ENCODE results near the gene SLC7A10. TPM values are rescaled to one million over a fixed set of nuclear protein-coding genes. Genes with fewer than 3 reads are reported as not detected.

SLC7A10 gene
- total RNA-seq, 3 donors from 2014 or later: 6.9 to 8.8 TPM; not detected in 1

- Histone ChIP-seq H3K4me1 (no peaks in the 10 kb centered on the region), H3K27ac (no peak overlapping the region), H3K9me3 (peaks cover 0 to 13% of the 10 kb centered on the region in 2 donors), H3K4me3 (no peak overlapping the region), H3K36me3 (no peaks in the 10 kb centered on the region), H3K27me3 (no peaks in the 10 kb centered on the region)
- DNase-seq (ENCODE audit: low spot score in 2 of 2): no peak
- intact Hi-C loops (cut with DNase I; ENCODE audit: low total_unique reads): no loop called here
- TF ChIP-seq, protein P1, sequence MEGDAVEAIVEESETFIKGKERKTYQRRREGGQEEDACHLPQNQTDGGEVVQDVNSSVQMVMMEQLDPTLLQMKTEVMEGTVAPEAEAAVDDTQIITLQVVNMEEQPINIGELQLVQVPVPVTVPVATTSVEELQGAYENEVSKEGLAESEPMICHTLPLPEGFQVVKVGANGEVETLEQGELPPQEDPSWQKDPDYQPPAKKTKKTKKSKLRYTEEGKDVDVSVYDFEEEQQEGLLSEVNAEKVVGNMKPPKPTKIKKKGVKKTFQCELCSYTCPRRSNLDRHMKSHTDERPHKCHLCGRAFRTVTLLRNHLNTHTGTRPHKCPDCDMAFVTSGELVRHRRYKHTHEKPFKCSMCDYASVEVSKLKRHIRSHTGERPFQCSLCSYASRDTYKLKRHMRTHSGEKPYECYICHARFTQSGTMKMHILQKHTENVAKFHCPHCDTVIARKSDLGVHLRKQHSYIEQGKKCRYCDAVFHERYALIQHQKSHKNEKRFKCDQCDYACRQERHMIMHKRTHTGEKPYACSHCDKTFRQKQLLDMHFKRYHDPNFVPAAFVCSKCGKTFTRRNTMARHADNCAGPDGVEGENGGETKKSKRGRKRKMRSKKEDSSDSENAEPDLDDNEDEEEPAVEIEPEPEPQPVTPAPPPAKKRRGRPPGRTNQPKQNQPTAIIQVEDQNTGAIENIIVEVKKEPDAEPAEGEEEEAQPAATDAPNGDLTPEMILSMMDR (IDR thresholded peaks at IDR 0.05): no peak
- TF ChIP-seq POLR2AphosphoS5 (IDR thresholded peaks at IDR 0.05): no peak
- no peak for TF ChIP-seq POLR2A (IDR thresholded peaks at IDR 0.05)
Measured at GRCh38 chr19:33259539-33259938, 33.9 kb upstream of the SLC7A10 start.

DNA sequence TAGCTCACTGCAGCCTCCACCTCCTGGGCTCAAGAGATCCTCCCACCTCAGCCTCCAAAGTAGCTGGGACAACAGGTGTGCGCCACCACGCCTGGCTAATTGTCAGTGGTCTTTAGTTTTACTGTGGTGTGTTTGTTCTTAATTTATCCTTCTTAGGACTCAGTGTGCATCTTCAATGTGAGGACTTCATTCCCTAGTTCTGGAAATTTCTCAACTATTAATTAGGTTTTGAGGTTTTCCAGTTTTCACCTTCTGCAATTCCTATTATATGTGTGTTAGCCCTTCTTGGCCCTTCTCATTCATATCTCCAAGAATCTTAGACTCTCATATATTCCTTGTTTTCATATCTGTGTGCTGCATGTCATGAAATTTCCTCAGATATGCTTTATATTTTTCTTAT lies 32.2 kb upstream of the SLC7A10 start:
- H3K4me3 ChIP-seq: no peak overlapping the region
- H3K27ac ChIP-seq: no peak overlapping the region
- H3K27me3 ChIP-seq: no peaks in the 10 kb centered on the region
- TF ChIP-seq POLR2AphosphoS5 (IDR thresholded peaks at IDR 0.05): no peak
- TF ChIP-seq, protein P1 (IDR thresholded peaks at IDR 0.05): no peak
- TF ChIP-seq POLR2A (IDR thresholded peaks at IDR 0.05): no peak
- H3K36me3 ChIP-seq: no peaks in the 10 kb centered on the region
- H3K9me3 ChIP-seq: peaks cover 0 to 13% of the 10 kb centered on the region in 2 donors
- DNase-seq (ENCODE audit: low spot score in 2 of 2): no peak
- intact Hi-C loops (cut with DNase I; ENCODE audit: low total_unique reads): no loop called here
- no peaks in the 10 kb centered on the region for H3K4me1 ChIP-seq

- no peaks in the 10 kb centered on the region for H3K4me1 ChIP-seq
Measured at GRCh38 chr19:33256261-33256660, 30.6 kb upstream of the SLC7A10 start.

GRCh38 chr19:33255781-33256180 lies 30.1 kb upstream of the SLC7A10 start:
- no peaks in the 10 kb centered on the region for H3K4me1 ChIP-seq
- no peak for TF ChIP-seq POLR2A (IDR thresholded peaks at IDR 0.05)
- no peak for TF ChIP-seq POLR2AphosphoS5 (IDR thresholded peaks at IDR 0.05)
- TF ChIP-seq, protein P1 (IDR thresholded peaks at IDR 0.05): no peak
- no peak for DNase-seq (ENCODE audit: low spot score in 2 of 2)
- H3K36me3 ChIP-seq: no peaks in the 10 kb centered on the region
- no peak overlapping the region for H3K4me3 ChIP-seq
- intact Hi-C loops (cut with DNase I; ENCODE audit: low total_unique reads): no loop called here
- H3K9me3 ChIP-seq: peaks cover 0 to 13% of the 10 kb centered on the region in 2 donors
- H3K27ac ChIP-seq: no peak overlapping the region
- H3K27me3 ChIP-seq: no peaks in the 10 kb centered on the region

More at GRCh38 chr19:33256261-33256660, 30.6 kb upstream of the SLC7A10 start:
- Histone ChIP-seq H3K9me3 (peaks cover 0 to 13% of the 10 kb centered on the region in 2 donors), H3K27me3 (no peaks in the 10 kb centered on the region), H3K36me3 (no peaks in the 10 kb centered on the region), H3K27ac (no peak overlapping the region), H3K4me3 (no peak overlapping the region)
- no peak for DNase-seq (ENCODE audit: low spot score in 2 of 2)
- TF ChIP-seq POLR2AphosphoS5 (IDR thresholded peaks at IDR 0.05) (no peak), POLR2A (IDR thresholded peaks at IDR 0.05) (no peak)
- TF ChIP-seq, protein P1 (IDR thresholded peaks at IDR 0.05): no peak
- intact Hi-C loops (cut with DNase I; ENCODE audit: low total_unique reads): no loop called here

GRCh38 chr19:33254245-33254824 lies 28.7 kb upstream of the SLC7A10 start:
- Histone ChIP-seq H3K27me3 (no peaks in the 10 kb centered on the region), H3K9me3 (peaks cover 0 to 13% of the 10 kb centered on the region in 2 donors), H3K4me1 (no peaks in the 10 kb centered on the region), H3K4me3 (no peak overlapping the region), H3K27ac (no peak overlapping the region), H3K36me3 (no peaks in the 10 kb centered on the region)
- TF ChIP-seq POLR2A (IDR thresholded peaks at IDR 0.05) (no peak), POLR2AphosphoS5 (IDR thresholded peaks at IDR 0.05) (no peak)
- TF ChIP-seq, protein P1 (IDR thresholded peaks at IDR 0.05): no peak
- no peak for DNase-seq (ENCODE audit: low spot score in 2 of 2)
- intact Hi-C loops (cut with DNase I; ENCODE audit: low total_unique reads): no loop called here

Data from breast epithelium (tissue), 4 donors.